Upper lobe of left lung (tissue), 4 donors: ENCODE results near the gene PRKCZ.

Experiments
- CTCF ChIP-seq, 6 experiments: fragments of 450-650 bp in 4 of 6; fragments of 200-600 bp in 2 of 6; sonication (generic) in 2 of 6; IDR thresholded peaks; one replicate each; pipeline ENCODE4 v1.5.1; 2016 to 2019; ENCODE audit warnings: antibody characterized with exemption in 6 of 6
- EP300 ChIP-seq, 4 donors: sonication (generic); formaldehyde crosslinking; IDR thresholded peaks; one replicate each; pipeline ENCODE4 v1.5.1; 2017; ENCODE audit warnings: antibody characterized with exemption in 4 of 4, control low read depth in 2 of 4
- POLR2A ChIP-seq, 4 donors: fragments of 450-650 bp; IDR thresholded peaks; one replicate each; pipeline ENCODE4 v1.5.1; 2016 to 2017; ENCODE audit warnings: antibody characterized with exemption in 4 of 4, mild to moderate bottlenecking in 2 of 4

GRCh38 chr1:2004856-2005255 lies 45.4 kb upstream of the PRKCZ start:
- TF ChIP-seq CTCF (IDR thresholded peaks at IDR 0.05) (no peak), POLR2A (IDR thresholded peaks at IDR 0.05) (no peak), EP300 (IDR thresholded peaks at IDR 0.05) (no peak)
